A673 (cell line): ENCODE results near the gene CORT. TPM values are rescaled to one million over a fixed set of nuclear protein-coding genes. Genes with fewer than 3 reads are reported as not detected.

Source experiments
- BruUV-seq: library from RNA; stranded (reverse); fragments of 400-500 nt; replicated peaks from 2 replicates; lab custom pipeline; 2021; lab: Mats Ljungman, UMichigan
- CTCF ChIA-PET: fragments of 300-600 bp; sonication (Branson Sonifier 250); formaldehyde crosslinking; loops from one replicate; lab custom pipeline; 2022; ENCODE audit warnings: antibody characterized with exemption; lab: Charles Lee
- POLR2A ChIA-PET: fragments of 300-600 bp; sonication (Branson Sonifier 250); formaldehyde crosslinking; loops from one replicate; lab custom pipeline; 2022; ENCODE audit warnings: antibody characterized with exemption; ENCODE audit not compliant: low non-redundant PET; lab: Charles Lee
- DNase-seq: peaks from one replicate; pipeline ENCODE4 v3.0.0-alpha.2; 2015; ENCODE audit warnings: low spot score
- H3K27ac ChIP-seq: fragments of 200-600 bp; sonication (generic); 2 replicates; pipeline ENCODE4 v1.5.1; 2016; ENCODE audit warnings: mixed run types, low read depth, mild to moderate bottlenecking, mixed read lengths, antibody characterized with exemption, low read length; ENCODE audit not compliant: poor library complexity, severe bottlenecking
- H3K27me3 ChIP-seq: fragments of 200-600 bp; sonication (generic); replicated peaks from 2 replicates; pipeline ENCODE4 v1.6.1; 2017; ENCODE audit warnings: mixed run types, low read depth, mild to moderate bottlenecking, mixed read lengths, antibody characterized with exemption, low read length; ENCODE audit not compliant: insufficient read depth, poor library complexity
- H3K36me3 ChIP-seq: fragments of 200-600 bp; sonication (generic); 2 replicates; pipeline ENCODE4 v1.6.1; 2016; ENCODE audit warnings: mixed run types, mild to moderate bottlenecking, mixed read lengths, antibody characterized with exemption, low read length; ENCODE audit not compliant: insufficient read depth, poor library complexity, severe bottlenecking
- H3K4me1 ChIP-seq: fragments of 200-600 bp; sonication (generic); 2 replicates; pipeline ENCODE4 v1.6.1; 2017; ENCODE audit warnings: mixed run types, mild to moderate bottlenecking, mixed read lengths, antibody characterized with exemption, low read length; ENCODE audit not compliant: insufficient read depth, poor library complexity, severe bottlenecking
- H3K4me3 ChIP-seq: fragments of 200-600 bp; sonication (generic); 2 replicates; pipeline ENCODE4 v1.5.1; 2016; ENCODE audit warnings: low read depth, mixed run types, mild to moderate bottlenecking, mixed read lengths, low read length; ENCODE audit not compliant: poor library complexity, severe bottlenecking
- H3K9me3 ChIP-seq: fragments of 200-600 bp; sonication (generic); 2 replicates; pipeline ENCODE4 v1.6.1; 2016; ENCODE audit warnings: mixed run types, low read depth, mild to moderate bottlenecking, mixed read lengths, antibody characterized with exemption, low read length; ENCODE audit not compliant: poor library complexity, severe bottlenecking
- CTCF ChIP-seq: fragments of 300-800, 200-600 bp; sonication (generic); conservative IDR thresholded peaks from 2 replicates; pipeline ENCODE4 v1.5.1; 2017; ENCODE audit warnings: low read depth, mild to moderate bottlenecking, antibody characterized with exemption, low read length, moderate library complexity, mixed read lengths
- EZH2 ChIP-seq: fragments of 200-600 bp; sonication (generic); IDR thresholded peaks from 2 replicates; pipeline ENCODE4 v1.6.1; 2017; ENCODE audit warnings: borderline replicate concordance, low read depth, mild to moderate bottlenecking, mixed read lengths, antibody characterized with exemption, low read length; ENCODE audit not compliant: poor library complexity, severe bottlenecking
- intact Hi-C: fragments of 100-400 bp; cut with micrococcal nuclease; formaldehyde crosslinking; loops from one replicate; pipeline ENCODE4 v1.10.0; 2022; ENCODE audit not compliant: unreplicated experiment
- total RNA-seq: library from RNA; stranded (reverse); gene quantifications from 2 replicates; pipeline ENCODE4 v1.2.3, GENCODE V29; 2021

Gene CORT
- total RNA-seq, 1 experiment from 2014 or later, result 1.4 TPM

- Histone ChIP-seq H3K27me3 (no peaks in the 10 kb centered on the region), H3K4me1 (peaks cover 13% of the 10 kb centered on the region), H3K4me3 (no peak overlapping the region), H3K27ac (no peak overlapping the region), H3K36me3 (no peaks in the 10 kb centered on the region), H3K9me3 (no peaks in the 10 kb centered on the region)
- intact Hi-C loops, result loop anchor here (2.0 kb wide), 1 partner anchor 119 kb away; no protein-coding TSS in a partner anchor
- POLR2A ChIA-PET, result no interaction called here
- BruUV-seq, result no TSS peak
- CTCF ChIA-PET, result interaction anchor here (0.6 to 0.8 kb wide), 2 partner anchors 39 to 371 kb away, joined by 3 to 8 read pairs; no protein-coding TSS in a partner anchor
- TF ChIP-seq EZH2, result no peak
- TF ChIP-seq CTCF, result no peak
- DNase-seq, result no peak
Observed at GRCh38 chr1:10495952-10496351, 46.1 kb downstream of the CORT start.

- TF ChIP-seq EZH2 (no peak), CTCF (no peak)
Observed at GRCh38 chr1:10497109-10497508, 47.3 kb downstream of the CORT start.

GRCh38 chr1:10498231-10498630 lies 48.4 kb downstream of the CORT start:
- Histone ChIP-seq H3K27ac (no peak overlapping the region), H3K36me3 (no peaks in the 10 kb centered on the region), H3K27me3 (no peaks in the 10 kb centered on the region), H3K4me1 (peaks cover 13% of the 10 kb centered on the region), H3K9me3 (no peaks in the 10 kb centered on the region), H3K4me3 (no peak overlapping the region)
- TF ChIP-seq EZH2 (no peak), CTCF (no peak)
- no TSS peak for BruUV-seq
- DNase-seq, result no peak
- ChIA-PET POLR2A (no interaction called here), CTCF (interaction anchor here (0.7 kb wide), 1 partner anchor 146 kb away, joined by 3 read pairs; no protein-coding TSS in a partner anchor)
- intact Hi-C loops, result no loop called here

More at GRCh38 chr1:10497109-10497508, 47.3 kb downstream of the CORT start:
- ChIA-PET POLR2A (no interaction called here), CTCF (interaction anchor here (0.6 kb wide), 1 partner anchor 27 kb away, joined by 14 read pairs; no protein-coding TSS in a partner anchor)
- no peaks in the 10 kb centered on the region for H3K9me3 ChIP-seq
- H3K27me3 ChIP-seq, result no peaks in the 10 kb centered on the region
- no peaks in the 10 kb centered on the region for H3K36me3 ChIP-seq
- H3K27ac ChIP-seq, result no peak overlapping the region
- no peak overlapping the region for H3K4me3 ChIP-seq
- DNase-seq, result no peak
- peaks cover 13% of the 10 kb centered on the region for H3K4me1 ChIP-seq
- intact Hi-C loops, result no loop called here
- no TSS peak for BruUV-seq

Other genes starting within 250 kb of the CORT start
- gene KIF1B, start 239.5 kb upstream of the CORT start, total RNA-seq, result 69.5 and 71.7 TPM in 2 replicates
- gene PGD, start 51.0 kb upstream of the CORT start, total RNA-seq, result 423 and 451 TPM in 2 replicates
- gene CENPS, start 19.6 kb upstream of the CORT start, total RNA-seq, result 37.7 and 42.2 TPM in 2 replicates
- 49.1 and 49.7 TPM in 2 replicates for gene DFFA, start 22.5 kb downstream of the CORT start, total RNA-seq
- gene PEX14, start 24.9 kb downstream of the CORT start, total RNA-seq, result 26.8 and 29.3 TPM in 2 replicates